ENCODE data around the gene ALK.

ALK gene

GRCh38 chr2:29229640-29230039 is 691.7 kb downstream of the ALK start:
- no peak for DNase-seq

GRCh38 chr2:29228947-29229346 is 692.4 kb downstream of the ALK start:
- DNase-seq: no peak

GRCh38 chr2:29227935-29228675 is 693.3 kb downstream of the ALK start:
- DNase-seq: no peak

- no peak for DNase-seq
These were observed 694.6 kb downstream of the ALK start for GRCh38 chr2:29226808-29227207.

GRCh38 chr2:29226375-29226774 is 695.0 kb downstream of the ALK start:
- DNase-seq: no peak

- no peak for DNase-seq
These were observed 695.6 kb downstream of the ALK start for GRCh38 chr2:29225814-29226213.

- no peak for DNase-seq
These were observed 696.5 kb downstream of the ALK start for GRCh38 chr2:29224693-29225551.

GRCh38 chr2:29223851-29224692 is 697.3 kb downstream of the ALK start:
- no peak for DNase-seq

GRCh38 chr2:29223257-29223656 is 698.1 kb downstream of the ALK start:
- DNase-seq: no peak

GRCh38 chr2:29222381-29223179 is 698.8 kb downstream of the ALK start:
- no peak for DNase-seq

- no peak for DNase-seq
These were observed 700.7 kb downstream of the ALK start for GRCh38 chr2:29220506-29221270.

- no peak for DNase-seq
These were observed 702.0 kb downstream of the ALK start for GRCh38 chr2:29219374-29219773.

GRCh38 chr2:29218550-29219125 is 702.7 kb downstream of the ALK start:
- no peak for DNase-seq

GRCh38 chr2:29218071-29218470 is 703.3 kb downstream of the ALK start:
- no peak for DNase-seq

- DNase-seq: no peak
These were observed 704.8 kb downstream of the ALK start for GRCh38 chr2:29216609-29216909.

GRCh38 chr2:29215739-29216608 is 705.4 kb downstream of the ALK start:
- DNase-seq: no peak

- no peak for DNase-seq
These were observed 706.3 kb downstream of the ALK start for GRCh38 chr2:29215073-29215472.

- DNase-seq: no peak
These were observed 707.5 kb downstream of the ALK start for GRCh38 chr2:29213888-29214291.

GRCh38 chr2:29212009-29212408 is 709.4 kb downstream of the ALK start:
- DNase-seq: no peak

GRCh38 chr2:29209551-29209950 is 711.8 kb downstream of the ALK start:
- no peak for DNase-seq
